Subcutaneous adipose tissue (tissue), 4 donors: Measurements from ENCODE around the gene ASIC5. TPM values are rescaled to one million over a fixed set of nuclear protein-coding genes. Genes with fewer than 3 reads are reported as not detected.

Experiments used
- total RNA-seq, 4 donors: library from RNA; depleted of rRNA; stranded (reverse); fragments of >200 nt; gene quantifications; one replicate each; pipeline ENCODE4 v1.1.0, GENCODE V29; 2016
- TF ChIP-seq, protein P1 (sequence below): fragments of 450-650 bp; IDR thresholded peaks from one replicate; pipeline ENCODE4 v1.5.1; 2016; ENCODE audit warnings: low read depth, mild to moderate bottlenecking, control low read depth, antibody characterized with exemption, moderate library complexity

The ASIC5 gene
- total RNA-seq = not detected

- TF ChIP-seq, protein P1, sequence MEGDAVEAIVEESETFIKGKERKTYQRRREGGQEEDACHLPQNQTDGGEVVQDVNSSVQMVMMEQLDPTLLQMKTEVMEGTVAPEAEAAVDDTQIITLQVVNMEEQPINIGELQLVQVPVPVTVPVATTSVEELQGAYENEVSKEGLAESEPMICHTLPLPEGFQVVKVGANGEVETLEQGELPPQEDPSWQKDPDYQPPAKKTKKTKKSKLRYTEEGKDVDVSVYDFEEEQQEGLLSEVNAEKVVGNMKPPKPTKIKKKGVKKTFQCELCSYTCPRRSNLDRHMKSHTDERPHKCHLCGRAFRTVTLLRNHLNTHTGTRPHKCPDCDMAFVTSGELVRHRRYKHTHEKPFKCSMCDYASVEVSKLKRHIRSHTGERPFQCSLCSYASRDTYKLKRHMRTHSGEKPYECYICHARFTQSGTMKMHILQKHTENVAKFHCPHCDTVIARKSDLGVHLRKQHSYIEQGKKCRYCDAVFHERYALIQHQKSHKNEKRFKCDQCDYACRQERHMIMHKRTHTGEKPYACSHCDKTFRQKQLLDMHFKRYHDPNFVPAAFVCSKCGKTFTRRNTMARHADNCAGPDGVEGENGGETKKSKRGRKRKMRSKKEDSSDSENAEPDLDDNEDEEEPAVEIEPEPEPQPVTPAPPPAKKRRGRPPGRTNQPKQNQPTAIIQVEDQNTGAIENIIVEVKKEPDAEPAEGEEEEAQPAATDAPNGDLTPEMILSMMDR = no peak
Measured at GRCh38 chr4:155866177-155866576, at the start of gene ASIC5. Gene ASIC5 (minus strand): TSS chr4:155866277. CDS start chr4:155866226, 51 bp downstream.

DNA sequence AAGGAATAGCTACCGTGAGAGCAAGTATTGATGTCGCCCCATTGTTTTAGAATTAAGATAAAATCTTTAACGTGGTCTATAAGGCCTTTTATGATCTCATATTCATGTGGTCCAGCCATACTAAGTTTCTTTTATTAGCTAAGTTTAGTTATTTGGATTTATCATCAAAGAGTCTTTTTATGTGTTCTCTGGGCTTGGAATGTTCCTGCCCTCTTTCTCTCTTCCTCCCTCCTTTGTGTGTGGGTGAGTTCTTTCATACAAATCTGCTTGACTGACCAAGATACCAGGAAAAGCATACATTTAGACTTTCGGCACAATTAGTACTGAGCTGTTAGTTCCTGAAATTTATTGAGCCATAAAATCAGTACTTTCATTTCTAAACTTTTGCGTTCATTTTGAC is 48.7 kb upstream of the ASIC5 start:
- TF ChIP-seq, protein P1 = no peak

GRCh38 chr4:155911905-155912304 is 45.8 kb upstream of the ASIC5 start:
- TF ChIP-seq, protein P1 = no peak

GRCh38 chr4:155909615-155910226 is 43.6 kb upstream of the ASIC5 start:
- TF ChIP-seq, protein P1 = no peak

DNA sequence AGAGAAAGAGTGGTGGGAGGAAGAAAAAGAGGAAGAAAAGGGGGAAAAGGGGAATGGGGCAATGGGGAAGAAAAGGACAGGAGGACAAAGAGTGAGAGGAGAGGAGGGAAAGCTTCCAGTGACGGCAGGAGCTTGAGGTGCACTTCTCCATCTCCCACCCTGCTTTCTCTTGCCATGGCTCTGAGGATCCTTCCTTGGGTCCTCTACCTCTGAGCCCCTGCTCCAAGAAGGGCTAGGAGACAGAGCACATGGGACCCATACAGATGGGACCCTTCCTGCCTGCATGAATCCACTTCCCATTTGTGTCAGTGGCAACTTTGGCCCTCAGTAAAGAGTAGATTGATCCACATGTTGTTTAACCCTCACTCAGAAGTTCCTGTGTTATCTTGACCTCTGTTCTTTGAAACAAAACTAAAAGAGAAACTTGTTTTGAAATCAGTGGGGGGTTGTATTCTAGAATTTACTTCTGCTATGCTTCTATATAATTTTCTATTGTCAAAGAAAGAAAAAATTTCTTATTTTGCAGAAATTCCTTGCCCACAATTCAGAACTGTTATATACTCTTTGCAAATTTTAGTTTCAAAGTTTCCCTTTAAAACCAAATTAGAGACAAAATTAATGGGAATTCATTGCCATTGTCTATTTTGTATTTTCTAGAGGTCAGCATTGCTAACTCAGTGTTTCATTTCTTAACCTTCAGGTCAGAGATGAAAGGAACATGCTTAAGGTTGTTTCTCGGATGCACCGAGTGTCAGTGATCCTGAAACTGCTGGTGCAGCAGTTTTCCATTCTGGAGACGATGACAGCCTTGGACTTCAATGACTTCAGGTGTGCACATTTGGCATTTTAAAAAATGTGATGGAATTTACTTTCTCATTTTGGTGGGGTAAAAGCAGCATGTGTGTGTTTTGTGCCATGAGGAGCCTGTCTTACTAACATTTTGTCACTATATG is 42.4 kb upstream of the ASIC5 start:
- TF ChIP-seq, protein P1 = no peak

GRCh38 chr4:155907556-155907955 is 41.5 kb upstream of the ASIC5 start:
- TF ChIP-seq, protein P1 = no peak

GRCh38 chr4:155906554-155907247 is 40.6 kb upstream of the ASIC5 start:
- TF ChIP-seq, protein P1 = no peak
